PC-3 (cell line): ENCODE measurements around the gene ST3GAL2. TPM values are rescaled to one million over a fixed set of nuclear protein-coding genes. Genes with fewer than 3 reads are reported as not detected.

Source experiments
- ATAC-seq: fragments of 200-7000 bp; cut with Tn5 transposase; 2 replicates; pipeline ENCODE4 v1.9.1; 2020; ENCODE audit warnings: mild to moderate bottlenecking, moderate library complexity
- BruUV-seq: library from RNA; stranded (reverse); fragments of 400-500 nt; replicated peaks from 2 replicates; lab custom pipeline; 2021; lab: Mats Ljungman, UMichigan
- CTCF ChIA-PET: fragments of 300-600 bp; sonication (Branson Sonifier 250); formaldehyde crosslinking; loops from one replicate; lab custom pipeline; 2022; ENCODE audit warnings: antibody characterized with exemption; lab: Charles Lee
- POLR2A ChIA-PET: fragments of 300-600 bp; sonication (Branson Sonifier 250); formaldehyde crosslinking; loops from one replicate; lab custom pipeline; 2022; ENCODE audit warnings: antibody characterized with exemption; ENCODE audit not compliant: unreplicated experiment; lab: Charles Lee
- DNase-seq: peaks from one replicate; pipeline ENCODE4 v3.0.0-alpha.2; 2015
- H2AFZ ChIP-seq: fragments of 300-600 bp; sonication (generic); 2 replicates; pipeline ENCODE4 v1.6.0; 2016; ENCODE audit warnings: antibody characterized with exemption, low read length
- H3F3A ChIP-seq: fragments of 300-600 bp; sonication (generic); one replicate; pipeline ENCODE4 v1.6.0; 2017; ENCODE audit warnings: antibody characterized with exemption, low read length, control low read depth, mild to moderate bottlenecking; ENCODE audit not compliant: unreplicated experiment
- H3K27ac ChIP-seq: fragments of 300-600 bp; sonication (generic); 2 replicates; pipeline ENCODE4 v1.5.1; 2016; ENCODE audit warnings: mild to moderate bottlenecking, low read length
- H3K27me3 ChIP-seq: fragments of 300-600 bp; sonication (generic); 2 replicates; pipeline ENCODE4 v1.6.1; 2016; ENCODE audit warnings: low read length, mixed read lengths
- H3K36me3 ChIP-seq: fragments of 300-600 bp; sonication (generic); 2 replicates; pipeline ENCODE4 v1.6.1; 2016; ENCODE audit warnings: low read depth, mixed run types, low read length, mixed read lengths
- H3K4me1 ChIP-seq: fragments of 300-600 bp; sonication (generic); 2 replicates; pipeline ENCODE4 v1.5.1; 2016; ENCODE audit warnings: low read length; ENCODE audit not compliant: insufficient read depth
- H3K4me2 ChIP-seq: fragments of 300-600 bp; sonication (generic); 2 replicates; pipeline ENCODE4 v1.6.0; 2016; ENCODE audit warnings: low read length
- H3K4me3 ChIP-seq: fragments of 300-600 bp; sonication (generic); 2 replicates; pipeline ENCODE4 v1.5.1; 2016; ENCODE audit warnings: mild to moderate bottlenecking, low read length, mixed read lengths
- H3K79me2 ChIP-seq: fragments of 300-600 bp; sonication (generic); 2 replicates; pipeline ENCODE4 v1.6.1; 2017; ENCODE audit warnings: low read length, mixed read lengths
- H3K9ac ChIP-seq: fragments of 300-600 bp; sonication (generic); 2 replicates; pipeline ENCODE4 v1.6.0; 2016; ENCODE audit warnings: mild to moderate bottlenecking, low read length
- H3K9me2 ChIP-seq: fragments of 300-600 bp; sonication (generic); replicated peaks from 2 replicates; pipeline ENCODE4 v1.6.1; 2016; ENCODE audit warnings: mixed run types, low read length, mixed read lengths
- H3K9me3 ChIP-seq: fragments of 300-600 bp; sonication (generic); 2 replicates; pipeline ENCODE4 v1.6.1; 2016; ENCODE audit warnings: low read length, mixed read lengths
- H4K20me1 ChIP-seq: fragments of 300-600 bp; sonication (generic); 2 replicates; pipeline ENCODE4 v1.6.1; 2016; ENCODE audit warnings: low read length, mixed read lengths
- EZH2 ChIP-seq: fragments of 300-600 bp; sonication (generic); IDR thresholded peaks from one replicate; pipeline ENCODE4 v1.6.1; 2017; ENCODE audit warnings: antibody characterized with exemption, mild to moderate bottlenecking, low read length; ENCODE audit not compliant: unreplicated experiment
- EZH2phosphoT487 ChIP-seq: fragments of 300-600 bp; sonication (generic); IDR thresholded peaks from 2 replicates; pipeline ENCODE4 v1.6.1; 2018; ENCODE audit warnings: mild to moderate bottlenecking, antibody characterized with exemption, low read length, borderline replicate concordance
- intact Hi-C: fragments of 100-400 bp; cut with micrococcal nuclease; formaldehyde crosslinking; loops from 2 replicates; pipeline ENCODE4 v1.9.0; 2023
- total RNA-seq: library from RNA; depleted of rRNA; stranded (reverse); fragments of >200 nt; gene quantifications from 2 replicates; pipeline ENCODE4 v1.2.3, GENCODE V29; 2014
- TF ChIP-seq, protein P1 (sequence below): fragments of 300-600 bp; sonication (generic); conservative IDR thresholded peaks from 2 replicates; pipeline ENCODE4 v1.5.1; 2017; ENCODE audit warnings: antibody characterized with exemption, low read depth, mild to moderate bottlenecking, low read length

The ST3GAL2 gene
- total RNA-seq, 1 experiment from 2014 or later, result 9.8 TPM

- no peaks in the 10 kb centered on the region for H3K9me3 ChIP-seq
- no peaks in the 10 kb centered on the region for H3K4me1 ChIP-seq
- H3K79me2 ChIP-seq, result no peaks in the 10 kb centered on the region
- H3K36me3 ChIP-seq, result no peaks in the 10 kb centered on the region
- no peaks in the 10 kb centered on the region for H3K9me2 ChIP-seq
- no peak overlapping the region for H3K9ac ChIP-seq
- BruUV-seq, result no TSS peak
- H3K4me3 ChIP-seq, result no peak overlapping the region
- H4K20me1 ChIP-seq, result no peaks in the 10 kb centered on the region
- no peaks in the 10 kb centered on the region for H3F3A ChIP-seq
- ChIA-PET CTCF (no interaction called here), POLR2A (no interaction called here)
- DNase-seq (no peak), ATAC-seq (no peak)
- intact Hi-C loops, result no loop called here
- no peak overlapping the region for H3K4me2 ChIP-seq
- no peak overlapping the region for H2AFZ ChIP-seq
- no peaks in the 10 kb centered on the region for H3K27me3 ChIP-seq
- TF ChIP-seq, protein P1, sequence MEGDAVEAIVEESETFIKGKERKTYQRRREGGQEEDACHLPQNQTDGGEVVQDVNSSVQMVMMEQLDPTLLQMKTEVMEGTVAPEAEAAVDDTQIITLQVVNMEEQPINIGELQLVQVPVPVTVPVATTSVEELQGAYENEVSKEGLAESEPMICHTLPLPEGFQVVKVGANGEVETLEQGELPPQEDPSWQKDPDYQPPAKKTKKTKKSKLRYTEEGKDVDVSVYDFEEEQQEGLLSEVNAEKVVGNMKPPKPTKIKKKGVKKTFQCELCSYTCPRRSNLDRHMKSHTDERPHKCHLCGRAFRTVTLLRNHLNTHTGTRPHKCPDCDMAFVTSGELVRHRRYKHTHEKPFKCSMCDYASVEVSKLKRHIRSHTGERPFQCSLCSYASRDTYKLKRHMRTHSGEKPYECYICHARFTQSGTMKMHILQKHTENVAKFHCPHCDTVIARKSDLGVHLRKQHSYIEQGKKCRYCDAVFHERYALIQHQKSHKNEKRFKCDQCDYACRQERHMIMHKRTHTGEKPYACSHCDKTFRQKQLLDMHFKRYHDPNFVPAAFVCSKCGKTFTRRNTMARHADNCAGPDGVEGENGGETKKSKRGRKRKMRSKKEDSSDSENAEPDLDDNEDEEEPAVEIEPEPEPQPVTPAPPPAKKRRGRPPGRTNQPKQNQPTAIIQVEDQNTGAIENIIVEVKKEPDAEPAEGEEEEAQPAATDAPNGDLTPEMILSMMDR, result no peak
- TF ChIP-seq EZH2phosphoT487 (no peak), EZH2 (no peak)
- H3K27ac ChIP-seq, result no peak overlapping the region
Observed at GRCh38 chr16:70419384-70420327, 19.2 kb downstream of the ST3GAL2 start.

GRCh38 chr16:70418993-70419318 lies 19.9 kb downstream of the ST3GAL2 start:
- H3K27ac ChIP-seq, result no peak overlapping the region
- ATAC-seq, result no peak
- ChIA-PET POLR2A (no interaction called here), CTCF (interaction anchor here (0.5 kb wide), 1 partner anchor 23 kb away, joined by 3 read pairs; no protein-coding TSS in a partner anchor)
- H3K4me2 ChIP-seq, result no peak overlapping the region
- no TSS peak for BruUV-seq
- H3K9ac ChIP-seq, result no peak overlapping the region
- TF ChIP-seq, protein P1, result no peak
- TF ChIP-seq EZH2phosphoT487 (no peak), EZH2 (no peak)
- H3K4me3 ChIP-seq, result no peak overlapping the region
- H3K36me3 ChIP-seq, result no peaks in the 10 kb centered on the region
- no peaks in the 10 kb centered on the region for H3K9me3 ChIP-seq
- H3K27me3 ChIP-seq, result no peaks in the 10 kb centered on the region
- no peaks in the 10 kb centered on the region for H3K4me1 ChIP-seq
- no peaks in the 10 kb centered on the region for H4K20me1 ChIP-seq
- H3K79me2 ChIP-seq, result no peaks in the 10 kb centered on the region
- DNase-seq, result no peak
- H2AFZ ChIP-seq, result no peak overlapping the region
- H3K9me2 ChIP-seq, result no peaks in the 10 kb centered on the region
- no peaks in the 10 kb centered on the region for H3F3A ChIP-seq
- intact Hi-C loops, result no loop called here
